Adrenal gland (tissue), 5 donors: ENCODE data around the gene GPR35.

Experiments
- CTCF ChIP-seq, 6 experiments: fragments of 450-650 bp in 4 of 6; fragments of 200-600 bp in 2 of 6; sonication (generic) in 1 of 6; IDR thresholded peaks; 1 replicate in 5 of 6; 2 replicates in 1 of 6; pipeline versions ENCODE4 v1.5.1 to v1.8.0; 2016 to 2021; ENCODE audit warnings: antibody characterized with exemption in 6 of 6, mild to moderate bottlenecking in 2 of 6, moderate library complexity in 1 of 6
- POLR2A ChIP-seq, 2 donors: fragments of 450-650 bp; IDR thresholded peaks; one replicate each; pipeline ENCODE4 v1.6.1; 2017; ENCODE audit warnings: antibody characterized with exemption in 2 of 2, mild to moderate bottlenecking in 2 of 2, moderate library complexity in 1 of 2
- donor health status: DM: no; HTN: no; CAD: no.

GRCh38 chr2:240578110-240578450, 47.2 kb upstream of the GPR35 start:
- TF ChIP-seq CTCF (IDR thresholded peaks at IDR 0.05): no peak
- TF ChIP-seq POLR2A (IDR thresholded peaks at IDR 0.05): no peak
